HL-60 (cell line): ENCODE results near the gene MYCN.

Experiments
- DNase-seq, 2 experiments: peaks; one replicate each; pipeline ENCODE4 v3.0.0-alpha.2; 2010 to 2020; ENCODE audit warnings: low read depth in 1 of 2, low spot score in 1 of 2
- H3K27ac ChIP-seq: fragments of 250-450 bp; sonication (Bioruptor Pico); replicated peaks from 2 replicates; pipeline ENCODE4 v1.5.1; 2020; ENCODE audit warnings: mild to moderate bottlenecking, moderate library complexity
- H3K27me3 ChIP-seq: fragments of 250-450 bp; sonication (Bioruptor Pico); 2 replicates; pipeline ENCODE4 v1.5.1; 2021; ENCODE audit warnings: mild to moderate bottlenecking, moderate library complexity; ENCODE audit not compliant: insufficient read depth, poor library complexity, severe bottlenecking
- H3K4me3 ChIP-seq: replicated peaks from 2 replicates; pipeline ENCODE4 v1.5.1; 2011; ENCODE audit warnings: mild to moderate bottlenecking, control low read depth, low read length; ENCODE audit not compliant: insufficient read depth
- CTCF ChIP-seq: IDR thresholded peaks from one replicate; pipeline ENCODE4 v1.5.1; 2011; ENCODE audit warnings: low read length, control low read depth, inconsistent platforms; ENCODE audit not compliant: insufficient read depth
- GABPA ChIP-seq: IDR thresholded peaks from 2 replicates; pipeline ENCODE4 v1.6.1; 2012; ENCODE audit warnings: low read depth
- POLR2AphosphoS5 ChIP-seq: IDR thresholded peaks from 2 replicates; pipeline ENCODE4 v1.6.1; 2012; ENCODE audit warnings: low read depth
- SPI1 ChIP-seq: IDR thresholded peaks from 2 replicates; pipeline ENCODE4 v1.6.1; 2012; ENCODE audit warnings: low read depth, mild to moderate bottlenecking, borderline replicate concordance
- TF ChIP-seq, protein P1 (sequence below): IDR thresholded peaks from 2 replicates; pipeline ENCODE4 v1.6.1; 2012; ENCODE audit warnings: low read depth; ENCODE audit not compliant: insufficient replicate concordance

Gene MYCN

GRCh38 chr2:15974565-15975260, 34.4 kb downstream of the MYCN start:
- no peaks in the 10 kb centered on the region for H3K27me3 ChIP-seq
- H3K4me3 ChIP-seq = no peak overlapping the region
- no peak for DNase-seq
- H3K27ac ChIP-seq = no peak overlapping the region
- TF ChIP-seq POLR2AphosphoS5 = no peak
- no peak for TF ChIP-seq GABPA
- TF ChIP-seq, protein P1, sequence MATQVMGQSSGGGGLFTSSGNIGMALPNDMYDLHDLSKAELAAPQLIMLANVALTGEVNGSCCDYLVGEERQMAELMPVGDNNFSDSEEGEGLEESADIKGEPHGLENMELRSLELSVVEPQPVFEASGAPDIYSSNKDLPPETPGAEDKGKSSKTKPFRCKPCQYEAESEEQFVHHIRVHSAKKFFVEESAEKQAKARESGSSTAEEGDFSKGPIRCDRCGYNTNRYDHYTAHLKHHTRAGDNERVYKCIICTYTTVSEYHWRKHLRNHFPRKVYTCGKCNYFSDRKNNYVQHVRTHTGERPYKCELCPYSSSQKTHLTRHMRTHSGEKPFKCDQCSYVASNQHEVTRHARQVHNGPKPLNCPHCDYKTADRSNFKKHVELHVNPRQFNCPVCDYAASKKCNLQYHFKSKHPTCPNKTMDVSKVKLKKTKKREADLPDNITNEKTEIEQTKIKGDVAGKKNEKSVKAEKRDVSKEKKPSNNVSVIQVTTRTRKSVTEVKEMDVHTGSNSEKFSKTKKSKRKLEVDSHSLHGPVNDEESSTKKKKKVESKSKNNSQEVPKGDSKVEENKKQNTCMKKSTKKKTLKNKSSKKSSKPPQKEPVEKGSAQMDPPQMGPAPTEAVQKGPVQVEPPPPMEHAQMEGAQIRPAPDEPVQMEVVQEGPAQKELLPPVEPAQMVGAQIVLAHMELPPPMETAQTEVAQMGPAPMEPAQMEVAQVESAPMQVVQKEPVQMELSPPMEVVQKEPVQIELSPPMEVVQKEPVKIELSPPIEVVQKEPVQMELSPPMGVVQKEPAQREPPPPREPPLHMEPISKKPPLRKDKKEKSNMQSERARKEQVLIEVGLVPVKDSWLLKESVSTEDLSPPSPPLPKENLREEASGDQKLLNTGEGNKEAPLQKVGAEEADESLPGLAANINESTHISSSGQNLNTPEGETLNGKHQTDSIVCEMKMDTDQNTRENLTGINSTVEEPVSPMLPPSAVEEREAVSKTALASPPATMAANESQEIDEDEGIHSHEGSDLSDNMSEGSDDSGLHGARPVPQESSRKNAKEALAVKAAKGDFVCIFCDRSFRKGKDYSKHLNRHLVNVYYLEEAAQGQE = no peak
- TF ChIP-seq CTCF = no peak
- TF ChIP-seq SPI1 = no peak

- Histone ChIP-seq H3K27ac (no peak overlapping the region), H3K27me3 (no peaks in the 10 kb centered on the region), H3K4me3 (no peak overlapping the region)
- no peak for DNase-seq
- TF ChIP-seq CTCF (no peak), SPI1 (no peak), POLR2AphosphoS5 (no peak), GABPA (no peak)
- TF ChIP-seq, protein P1 = no peak
Measured at GRCh38 chr2:15975261-15975600, 34.9 kb downstream of the MYCN start.

DNA sequence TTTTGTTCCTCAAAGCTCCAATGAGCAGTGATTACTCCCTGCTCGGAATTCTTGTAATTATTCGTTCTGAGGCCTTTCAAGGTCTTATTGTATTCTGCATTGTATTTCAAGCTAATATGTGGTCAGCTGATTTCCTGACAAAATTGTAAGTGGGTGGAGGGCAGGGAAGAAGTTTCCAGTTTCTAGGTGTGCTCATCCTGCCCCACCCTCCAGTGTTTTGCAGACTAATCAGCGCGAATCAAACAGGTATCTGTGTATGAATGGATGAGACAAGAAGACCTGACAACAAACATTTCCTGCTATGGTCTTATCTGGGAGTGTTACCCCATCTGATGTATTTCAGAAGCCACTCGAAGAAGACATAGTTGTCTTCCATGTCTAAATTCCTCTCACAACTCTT, 35.3 kb downstream of the MYCN start:
- no peak overlapping the region for H3K27ac ChIP-seq
- DNase-seq = no peak
- no peaks in the 10 kb centered on the region for H3K27me3 ChIP-seq
- H3K4me3 ChIP-seq = no peak overlapping the region
- TF ChIP-seq, protein P1 = no peak
- TF ChIP-seq GABPA = no peak
- TF ChIP-seq SPI1 = no peak
- TF ChIP-seq POLR2AphosphoS5 = no peak
